Endothelial cell of coronary artery (primary cell): ENCODE data around the gene CARHSP1. TPM values are rescaled to one million over a fixed set of nuclear protein-coding genes. Genes with fewer than 3 reads are reported as not detected.

Experiments
- total RNA-seq: library from RNA; depleted of rRNA; stranded (reverse); fragments of >200 nt; gene quantifications from 2 replicates; pipeline ENCODE4 v1.2.3, GENCODE V29; 2014

The CARHSP1 gene
- 113 and 166 TPM in 2 replicates for total RNA-seq

GRCh38 chr16:8868416-8869211 lies at the start of gene CARHSP1:
CARHSP1 (minus strand) TSS chr16:8869006; CDS start chr16:8859328, 9,678 bp downstream.

GRCh38 chr16:8882041-8882617 lies 13.3 kb upstream of the CARHSP1 start, which contains the start of gene LITAFD:
LITAFD (plus strand) TSS chr16:8882351; CDS start chr16:8884356, 2,005 bp downstream.

Other genes starting within 250 kb of the CARHSP1 start
- gene METTL22, start 247.3 kb downstream of the CARHSP1 start, total RNA-seq: 16.2 and 18.8 TPM in 2 replicates
- gene ABAT, start 194.4 kb downstream of the CARHSP1 start, total RNA-seq: 0.38 and 1.4 TPM in 2 replicates
- 5.3 and 6.0 TPM in 2 replicates for gene TMEM186, start 71.4 kb downstream of the CARHSP1 start, total RNA-seq
- gene PMM2, start 71.2 kb downstream of the CARHSP1 start, total RNA-seq: 26.5 TPM in 2 replicates
- not detected in 2 replicates for gene LITAFD, start 13.3 kb upstream of the CARHSP1 start, total RNA-seq
- 60.6 and 80.6 TPM in 2 replicates for gene USP7, start 94.9 kb upstream of the CARHSP1 start, total RNA-seq
- 56.7 and 59.0 TPM in 2 replicates for gene HAPSTR1, start 222.6 kb upstream of the CARHSP1 start, total RNA-seq